Measurements from ENCODE around the gene HBD.

DNA sequence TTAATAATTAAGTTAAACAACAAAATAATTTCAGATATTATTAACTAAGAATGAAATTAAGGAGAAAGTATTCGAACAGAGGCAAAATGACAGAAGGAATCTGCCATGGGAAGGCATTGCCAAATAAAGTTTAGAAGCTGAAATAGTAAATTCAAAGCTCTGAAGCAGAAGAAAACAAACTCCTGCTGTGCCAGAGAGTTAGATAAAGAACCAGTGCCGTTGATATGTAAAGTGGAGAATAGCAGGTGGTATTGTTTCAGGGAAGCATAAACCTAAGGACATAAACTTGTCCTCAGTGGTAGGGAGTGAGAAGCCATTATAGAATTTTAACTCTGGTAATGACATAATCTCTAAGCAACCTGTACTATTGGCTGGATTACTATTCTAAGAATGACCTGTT lies 23.0 kb upstream of the HBD start:
- TF ChIP-seq, protein P1, sequence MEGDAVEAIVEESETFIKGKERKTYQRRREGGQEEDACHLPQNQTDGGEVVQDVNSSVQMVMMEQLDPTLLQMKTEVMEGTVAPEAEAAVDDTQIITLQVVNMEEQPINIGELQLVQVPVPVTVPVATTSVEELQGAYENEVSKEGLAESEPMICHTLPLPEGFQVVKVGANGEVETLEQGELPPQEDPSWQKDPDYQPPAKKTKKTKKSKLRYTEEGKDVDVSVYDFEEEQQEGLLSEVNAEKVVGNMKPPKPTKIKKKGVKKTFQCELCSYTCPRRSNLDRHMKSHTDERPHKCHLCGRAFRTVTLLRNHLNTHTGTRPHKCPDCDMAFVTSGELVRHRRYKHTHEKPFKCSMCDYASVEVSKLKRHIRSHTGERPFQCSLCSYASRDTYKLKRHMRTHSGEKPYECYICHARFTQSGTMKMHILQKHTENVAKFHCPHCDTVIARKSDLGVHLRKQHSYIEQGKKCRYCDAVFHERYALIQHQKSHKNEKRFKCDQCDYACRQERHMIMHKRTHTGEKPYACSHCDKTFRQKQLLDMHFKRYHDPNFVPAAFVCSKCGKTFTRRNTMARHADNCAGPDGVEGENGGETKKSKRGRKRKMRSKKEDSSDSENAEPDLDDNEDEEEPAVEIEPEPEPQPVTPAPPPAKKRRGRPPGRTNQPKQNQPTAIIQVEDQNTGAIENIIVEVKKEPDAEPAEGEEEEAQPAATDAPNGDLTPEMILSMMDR (IDR thresholded peaks at IDR 0.05), result no peak
- TF ChIP-seq POLR2AphosphoS5 (IDR thresholded peaks at IDR 0.05), result no peak
- TF ChIP-seq POLR2A (IDR thresholded peaks at IDR 0.05), result no peak
